Esophagus squamous epithelium (tissue), 4 donors: Measurements from ENCODE around the gene CTNS.

Source experiments
- CTCF ChIP-seq, 6 experiments: fragments of 450-650 bp in 4 of 6; fragments of 200-600 bp in 2 of 6; sonication (generic) in 2 of 6; IDR thresholded peaks; one replicate each; pipeline ENCODE4 v1.5.1; 2016 to 2019; ENCODE audit warnings: antibody characterized with exemption in 6 of 6, mild to moderate bottlenecking in 4 of 6, moderate library complexity in 4 of 6
- POLR2A ChIP-seq, 4 donors: fragments of 450-650 bp; IDR thresholded peaks; one replicate each; pipeline ENCODE4 v1.6.1; 2017; ENCODE audit warnings: antibody characterized with exemption in 4 of 4, mild to moderate bottlenecking in 4 of 4, moderate library complexity in 3 of 4

DNA sequence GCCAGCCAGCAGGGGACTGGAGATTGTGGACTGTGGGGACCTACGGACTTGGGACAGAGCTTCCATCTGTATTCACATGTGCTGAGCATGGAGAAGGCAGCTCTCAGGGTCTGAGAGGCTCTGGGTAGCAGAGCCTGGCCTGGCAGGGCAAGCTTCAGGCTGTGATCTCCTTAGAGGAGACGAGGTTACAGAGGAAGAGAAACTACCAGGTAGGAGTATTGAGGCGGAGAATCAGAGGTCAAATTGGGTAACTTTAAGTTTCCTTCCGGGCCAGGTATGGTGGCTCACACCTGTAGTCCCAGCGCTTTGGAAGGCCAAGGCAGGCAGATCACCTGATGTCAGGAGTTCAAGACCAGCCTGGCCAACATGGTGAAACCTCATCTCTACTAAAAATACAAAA lies 8.8 kb downstream of the CTNS start:
- TF ChIP-seq CTCF (IDR thresholded peaks at IDR 0.05) = no peak
- no peak for TF ChIP-seq POLR2A (IDR thresholded peaks at IDR 0.05)
